Measurements from ENCODE around the gene SLC29A1. TPM values are rescaled to one million over a fixed set of nuclear protein-coding genes. Genes with fewer than 3 reads are reported as not detected.

Gene SLC29A1
- 80.7 and 81.3 TPM in 2 replicates for total RNA-seq (2022)
- Bru-seq, nascent RNA: percentile 58 among the genes with signal in this experiment
- percentile 72 among the genes with signal in this experiment for BruChase-seq, experiment 1, labeled RNA remaining after a 2-hour chase
- percentile 90 among the genes with signal in this experiment for BruChase-seq, experiment 2, labeled RNA remaining after a 6-hour chase
- long read RNA-seq, transcript SLC29A1-209 (13 exons, 2,318 nt): minor isoform, 48 of 246 reads
- long read RNA-seq, transcript SLC29A1-206 (13 exons, 2,183 nt): major isoform, 92 of 246 reads
- long read RNA-seq, partial matches to known transcripts: 20 of 246 reads
- long read RNA-seq, other reads (novel, unspliced or antisense): 82 of 246 reads

GRCh38 chr6:44223319-44224028 lies at the start of gene SLC29A1:
SLC29A1 (plus strand) TSS chr6:44223595; CDS start chr6:44227314, 3,719 bp downstream.
- no peaks in the 10 kb centered on the region for H3K9me3 Mint-ChIP-seq (ENCODE audit: unreplicated experiment)
- TF ChIP-seq CTCF (IDR thresholded peaks at IDR 0.05; ENCODE audit: insufficient read depth in 1 of 2, low read depth in 1 of 2, low read length in 1 of 2, severe bottlenecking in 1 of 2, unreplicated experiment in 1 of 2): peak; percentile 19 to 45
- H3K4me1 Mint-ChIP-seq (ENCODE audit: low read depth, unreplicated experiment): peaks cover 7% of the 10 kb centered on the region
- Histone ChIP-seq H3K36me3 (ENCODE audit: control insufficient read depth, insufficient read depth, low read length) (no peaks in the 10 kb centered on the region), H3K9me3 (no peaks in the 10 kb centered on the region), H3K4me3 (ENCODE audit: low read depth, low read length) (peak within 1 kb of the TSS; percentile 59), H3K27me3 (replicated peaks; ENCODE audit: control insufficient read depth, insufficient read depth, low read length) (no peaks in the 10 kb centered on the region), H3K4me1 (peaks cover 44% of the 10 kb centered on the region)
- H3K27ac Mint-ChIP-seq (ENCODE audit: unreplicated experiment): peak within 1 kb of the TSS; percentile 44
- CTCF ChIA-PET: interaction anchor here (0.6 to 4.0 kb wide), 11 partner anchors 11 to 127 kb away, joined by 3 to 25 read pairs (median 4); no protein-coding TSS in a partner anchor
- peak; percentile 86 to 88 for DNase-seq
- peaks cover 18% of the 10 kb centered on the region for H3K36me3 Mint-ChIP-seq (ENCODE audit: insufficient read depth, unreplicated experiment)
- POLR2A ChIA-PET: interaction anchor here (0.5 to 2.3 kb wide), 7 partner anchors 14 to 421 kb away, joined by 3 to 13 read pairs (median 5); partner anchors contain the start of genes HSP90AB1, MRPL14, SLC35B2 and TMEM63B
- no peaks in the 10 kb centered on the region for H3K27me3 Mint-ChIP-seq (ENCODE audit: insufficient read depth, unreplicated experiment)
- intact Hi-C loops (cut with micrococcal nuclease; ENCODE audit: unreplicated experiment): loop anchor here (1.0 kb wide), 1 partner anchor 51 kb away; no protein-coding TSS in a partner anchor
- no TSS peak for BruUV-seq (replicated peaks)
- H3K4me3 Mint-ChIP-seq (ENCODE audit: unreplicated experiment): peak within 1 kb of the TSS; percentile 89

- CTCF ChIA-PET: no interaction called here
- Mint-ChIP-seq H3K4me1 (ENCODE audit: low read depth, unreplicated experiment) (peaks cover 8% of the 10 kb centered on the region), H3K9me3 (ENCODE audit: unreplicated experiment) (no peaks in the 10 kb centered on the region), H3K36me3 (ENCODE audit: insufficient read depth, unreplicated experiment) (no peaks in the 10 kb centered on the region), H3K4me3 (ENCODE audit: unreplicated experiment) (no peak overlapping the region), H3K27me3 (ENCODE audit: insufficient read depth, unreplicated experiment) (no peaks in the 10 kb centered on the region), H3K27ac (ENCODE audit: unreplicated experiment) (no peak overlapping the region)
- peaks cover 8% of the 10 kb centered on the region; the same call in 1 of the 2 replicates for H3K4me1 ChIP-seq
- H3K9me3 ChIP-seq: no peaks in the 10 kb centered on the region
- intact Hi-C loops (cut with micrococcal nuclease; ENCODE audit: unreplicated experiment): no loop called here
- no peak for TF ChIP-seq CTCF (IDR thresholded peaks at IDR 0.05; ENCODE audit: insufficient read depth in 1 of 2, low read depth in 1 of 2, low read length in 1 of 2, severe bottlenecking in 1 of 2, unreplicated experiment in 1 of 2)
- no peaks in the 10 kb centered on the region for H3K36me3 ChIP-seq (ENCODE audit: control insufficient read depth, insufficient read depth, low read length)
- POLR2A ChIA-PET: no interaction called here
- H3K4me3 ChIP-seq (ENCODE audit: low read depth, low read length): no peak overlapping the region
- no peak for DNase-seq
- no peaks in the 10 kb centered on the region for H3K27me3 ChIP-seq (replicated peaks; ENCODE audit: control insufficient read depth, insufficient read depth, low read length)
- BruUV-seq (replicated peaks): no TSS peak
These were observed 47.1 kb upstream of the SLC29A1 start for GRCh38 chr6:44176130-44176761.
